GM19324 (cell line): ENCODE results near the gene ALOX15.
"Not testable (repeated sequence)": the region's sequence is repeated elsewhere in the genome, so short reads cannot be mapped to it uniquely, and the experiment has no call there.

Experiments
- ATAC-seq: cut with Tn5 transposase; IDR thresholded peaks from one replicate; pipeline ENCODE4 v1.9.1; 2021; ENCODE audit warnings: mild to moderate bottlenecking, moderate library complexity; ENCODE audit not compliant: unreplicated experiment, low FRiP score

Gene ALOX15, protein sequence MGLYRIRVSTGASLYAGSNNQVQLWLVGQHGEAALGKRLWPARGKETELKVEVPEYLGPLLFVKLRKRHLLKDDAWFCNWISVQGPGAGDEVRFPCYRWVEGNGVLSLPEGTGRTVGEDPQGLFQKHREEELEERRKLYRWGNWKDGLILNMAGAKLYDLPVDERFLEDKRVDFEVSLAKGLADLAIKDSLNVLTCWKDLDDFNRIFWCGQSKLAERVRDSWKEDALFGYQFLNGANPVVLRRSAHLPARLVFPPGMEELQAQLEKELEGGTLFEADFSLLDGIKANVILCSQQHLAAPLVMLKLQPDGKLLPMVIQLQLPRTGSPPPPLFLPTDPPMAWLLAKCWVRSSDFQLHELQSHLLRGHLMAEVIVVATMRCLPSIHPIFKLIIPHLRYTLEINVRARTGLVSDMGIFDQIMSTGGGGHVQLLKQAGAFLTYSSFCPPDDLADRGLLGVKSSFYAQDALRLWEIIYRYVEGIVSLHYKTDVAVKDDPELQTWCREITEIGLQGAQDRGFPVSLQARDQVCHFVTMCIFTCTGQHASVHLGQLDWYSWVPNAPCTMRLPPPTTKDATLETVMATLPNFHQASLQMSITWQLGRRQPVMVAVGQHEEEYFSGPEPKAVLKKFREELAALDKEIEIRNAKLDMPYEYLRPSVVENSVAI

GRCh38 chr17:4641297-4642195, at the start of gene ALOX15:
Gene ALOX15 (minus strand): TSS chr17:4641678. CDS start chr17:4641651, 27 bp downstream.
- ATAC-seq: no peak

DNA sequence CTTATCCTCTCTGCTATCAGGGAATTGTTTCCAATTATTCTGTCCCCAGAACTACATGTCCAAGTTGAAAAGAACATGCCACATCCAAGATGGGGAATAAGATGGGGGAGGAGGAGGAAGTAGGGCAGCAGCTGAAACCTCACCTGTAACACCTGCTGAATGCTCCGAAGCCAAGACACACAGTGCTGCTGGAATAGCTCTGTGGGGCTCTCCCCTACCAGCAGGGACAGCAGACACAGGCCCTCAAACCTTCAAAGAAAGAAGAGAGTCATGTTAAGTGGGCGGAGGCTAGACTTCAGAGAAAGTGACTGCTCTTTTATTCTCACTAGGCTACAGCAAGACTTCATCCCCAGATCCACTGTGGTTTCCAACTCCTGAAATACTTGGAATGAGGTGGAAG, 49.3 kb upstream of the ALOX15 start:
- ATAC-seq: no peak

- ATAC-seq: not testable (repeated sequence)
Observed at GRCh38 chr17:4689872-4690271, 48.4 kb upstream of the ALOX15 start.

DNA sequence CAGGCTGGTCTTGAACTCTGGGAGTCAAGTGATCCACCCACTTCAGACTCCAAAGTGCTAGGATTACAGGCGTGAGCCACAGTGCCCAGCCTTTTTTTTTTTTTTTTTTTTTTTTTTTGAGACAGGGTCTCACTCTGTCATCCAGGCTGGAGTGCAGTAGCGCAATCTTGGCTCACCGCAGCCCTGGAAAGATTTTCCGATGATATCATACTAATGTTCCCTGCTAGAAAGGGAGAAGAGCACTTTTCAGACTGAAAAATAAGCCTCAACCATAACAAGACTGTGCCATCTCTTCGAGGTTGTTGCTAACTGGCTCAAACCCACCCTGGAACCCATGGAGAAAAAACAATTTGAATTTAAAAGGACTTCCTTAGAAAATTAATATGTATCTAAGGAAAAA, 42.3 kb upstream of the ALOX15 start:
- ATAC-seq: not testable (repeated sequence)

DNA sequence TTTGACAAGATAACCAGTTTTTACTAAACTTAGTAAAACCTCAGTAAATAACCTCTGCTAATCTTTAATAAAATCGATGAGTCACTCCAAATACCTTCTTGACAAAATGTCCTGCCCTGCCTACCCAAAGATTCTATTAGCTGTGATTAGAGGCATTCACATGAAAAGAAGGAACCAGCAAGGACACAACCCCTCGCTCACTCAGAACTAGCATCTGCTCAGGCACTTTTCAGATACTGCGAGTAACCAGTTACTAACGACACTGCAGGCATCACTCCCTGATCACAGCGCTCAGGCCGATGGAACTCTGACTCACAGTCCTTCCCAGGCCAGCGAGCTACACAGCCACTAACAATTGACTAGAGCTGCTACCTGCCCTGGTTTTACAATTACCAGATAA, 38.2 kb upstream of the ALOX15 start:
- no peak for ATAC-seq

GRCh38 chr17:4678448-4679026, 37.1 kb upstream of the ALOX15 start:
- no peak for ATAC-seq

DNA sequence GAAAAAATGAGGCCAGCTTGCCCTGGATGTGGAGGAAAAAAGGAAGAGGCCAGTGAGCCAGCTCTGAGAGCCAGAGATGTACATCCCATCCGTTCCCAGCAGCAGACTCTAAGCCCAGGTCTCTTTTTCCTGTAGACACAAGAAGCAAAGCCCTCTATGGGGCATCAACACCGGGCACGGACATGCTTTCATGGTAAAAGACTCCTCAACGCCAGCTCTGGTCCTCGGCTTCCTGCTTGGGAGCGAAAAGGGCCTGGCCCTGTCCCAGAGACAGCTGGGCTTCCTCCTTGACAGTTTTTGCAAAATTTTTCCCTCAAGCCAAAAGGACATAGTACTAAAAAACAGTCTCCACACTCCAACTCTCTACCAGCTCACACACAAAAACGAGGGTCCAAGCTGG, 35.3 kb upstream of the ALOX15 start:
- no peak for ATAC-seq

GRCh38 chr17:4675791-4676190, 34.3 kb upstream of the ALOX15 start:
- no peak for ATAC-seq

DNA sequence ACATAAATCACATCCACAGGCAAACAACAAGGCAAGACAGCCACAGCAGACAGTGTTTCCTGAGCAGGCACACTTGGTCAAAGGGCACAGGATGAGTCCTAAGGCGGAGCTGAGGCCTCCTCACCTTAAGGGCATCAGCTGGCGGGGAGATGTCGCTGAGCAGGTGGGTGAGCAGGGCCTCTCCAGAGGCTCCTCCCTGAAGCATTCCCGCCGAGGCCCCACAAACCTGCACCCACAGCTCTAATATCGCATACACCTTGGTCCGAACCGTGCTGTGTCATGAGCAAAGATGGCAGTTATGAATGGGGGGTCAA, 33.2 kb upstream of the ALOX15 start:
- ATAC-seq: no peak

GRCh38 chr17:4673986-4674684, 32.7 kb upstream of the ALOX15 start:
- ATAC-seq: no peak

- ATAC-seq: no peak
Observed at GRCh38 chr17:4673169-4673568, 31.7 kb upstream of the ALOX15 start.

DNA sequence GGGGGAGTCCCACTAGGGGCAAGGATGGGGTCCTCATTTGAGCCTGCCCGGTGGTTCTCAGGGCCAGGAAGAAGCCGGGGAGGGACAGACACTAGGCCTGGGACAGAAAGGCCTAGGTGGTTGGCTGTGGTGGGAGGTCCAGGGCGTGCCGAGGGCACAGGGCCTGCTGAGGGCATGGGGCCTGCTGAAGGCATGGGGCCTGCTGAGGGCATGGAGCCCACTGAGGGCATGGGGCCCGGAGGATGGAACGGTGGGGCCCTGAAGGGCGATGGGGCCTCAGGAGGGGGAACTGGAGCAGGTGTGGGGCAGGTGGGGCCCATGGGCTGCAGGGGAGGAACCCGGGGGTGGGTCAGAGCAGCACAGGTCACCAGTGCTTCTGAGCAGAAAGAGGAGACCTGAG, 31.3 kb upstream of the ALOX15 start:
- ATAC-seq: no peak

- ATAC-seq: no peak
Observed at GRCh38 chr17:4672055-4672630, 30.7 kb upstream of the ALOX15 start.

GRCh38 chr17:4667166-4667565, 25.7 kb upstream of the ALOX15 start:
- no peak for ATAC-seq

DNA sequence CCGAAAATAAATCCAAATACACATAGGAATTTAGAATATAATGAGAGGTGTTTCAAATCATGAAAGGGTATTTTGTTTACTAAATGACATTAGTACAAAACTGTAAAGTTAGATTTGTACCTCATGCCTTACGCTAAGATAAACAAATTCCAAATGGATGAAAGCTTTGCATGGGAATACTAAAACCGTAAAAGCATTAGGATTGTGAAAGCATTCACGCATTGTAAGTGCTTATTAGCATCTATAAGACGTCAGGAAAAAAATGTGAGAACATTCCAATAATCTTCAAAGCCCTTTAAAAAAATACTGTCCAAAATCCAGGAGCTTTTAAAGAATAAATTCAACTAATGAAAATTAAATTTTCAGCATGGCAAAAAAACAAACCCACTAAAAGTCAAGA, 24.8 kb upstream of the ALOX15 start:
- no peak for ATAC-seq

DNA sequence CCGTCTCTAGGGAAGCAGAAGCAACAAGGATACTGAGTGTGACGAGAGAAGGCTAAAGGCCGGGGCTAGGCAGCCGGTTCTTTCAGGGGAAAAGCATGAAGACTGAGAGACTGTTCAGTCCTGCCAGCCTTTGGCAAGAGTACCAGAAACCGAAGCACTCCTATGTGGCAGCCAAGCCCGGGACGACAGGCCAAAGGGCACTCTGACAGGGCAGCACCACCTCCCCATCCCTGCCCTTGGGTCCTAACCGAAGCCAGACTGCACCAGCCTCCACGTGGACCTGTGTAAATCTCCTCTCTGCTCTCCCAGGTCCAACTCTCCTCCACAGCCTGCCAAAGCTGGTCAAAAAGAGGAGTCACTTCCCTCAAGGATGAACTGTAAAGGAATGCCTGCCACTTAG, 23.5 kb upstream of the ALOX15 start:
- ATAC-seq: no peak

GRCh38 chr17:4664230-4664629, 22.8 kb upstream of the ALOX15 start:
- no peak for ATAC-seq

DNA sequence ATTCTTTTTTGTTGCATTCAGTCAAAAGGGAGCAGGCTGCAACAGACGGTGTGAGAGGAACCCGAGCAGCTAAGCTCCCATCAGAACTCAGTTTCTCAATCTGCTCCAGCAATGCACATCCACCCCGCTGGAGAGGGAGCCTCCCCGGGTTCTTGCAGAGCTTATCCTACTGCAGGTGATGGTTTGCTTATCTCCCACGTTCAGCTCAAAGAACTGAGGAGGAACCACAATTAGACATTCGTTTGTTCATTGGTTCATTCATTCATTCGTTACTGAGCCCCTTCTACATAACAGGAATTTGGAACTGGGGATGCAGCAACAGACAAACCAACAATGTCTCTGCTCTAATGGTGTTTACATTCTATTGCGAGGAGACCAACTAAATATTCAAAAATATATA, 22.2 kb upstream of the ALOX15 start:
- no peak for ATAC-seq

DNA sequence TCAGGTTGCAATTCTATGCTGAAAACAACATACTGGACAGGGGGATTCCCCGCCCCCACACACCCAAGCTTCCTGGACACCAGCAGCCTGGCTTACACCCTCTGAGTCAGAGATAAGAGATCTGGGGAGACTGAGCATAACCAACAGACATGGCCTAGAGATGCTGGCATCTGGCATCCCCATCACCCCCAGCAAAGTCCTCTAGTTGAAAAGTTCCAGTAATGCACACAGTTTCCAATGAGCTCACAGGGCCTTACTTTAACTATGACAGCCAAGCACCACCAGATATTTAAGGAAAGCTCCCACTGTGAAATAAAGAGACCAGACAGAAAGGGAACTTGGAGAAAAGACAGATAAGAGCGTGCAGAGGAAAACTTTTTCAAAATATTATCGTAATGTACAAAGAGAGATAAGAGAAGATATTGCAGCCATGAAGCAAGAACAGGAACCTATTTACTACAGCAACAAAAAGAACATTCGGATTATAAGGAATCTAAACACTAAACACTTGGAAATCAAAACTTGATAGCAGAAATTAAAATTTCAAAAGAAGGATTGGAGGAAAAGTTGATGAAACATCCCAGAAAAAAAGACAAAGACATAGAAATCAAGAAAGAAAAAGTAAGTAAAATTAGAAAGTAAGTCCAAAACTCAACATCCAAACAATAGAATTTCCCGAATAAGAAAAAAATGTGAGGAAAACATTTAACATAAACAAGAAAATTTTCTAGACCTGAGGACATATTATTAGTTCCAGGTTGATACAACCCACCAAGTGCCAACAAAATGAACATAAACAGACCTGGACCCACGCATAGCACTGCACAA, 17.2 kb upstream of the ALOX15 start:
- no peak for ATAC-seq
